GM20000 (cell line): ENCODE measurements around the gene SIGLEC7.

Source experiments
- DNase-seq: peaks from one replicate; pipeline ENCODE4 v3.0.0; 2012; ENCODE audit warnings: low spot score
- TF ChIP-seq, protein P1 (sequence below): IDR thresholded peaks from 2 replicates; pipeline ENCODE4 v1.5.1; 2012; ENCODE audit warnings: mild to moderate bottlenecking, control low read depth; ENCODE audit errors: extremely low read depth, missing control alignments

Gene SIGLEC7

DNA sequence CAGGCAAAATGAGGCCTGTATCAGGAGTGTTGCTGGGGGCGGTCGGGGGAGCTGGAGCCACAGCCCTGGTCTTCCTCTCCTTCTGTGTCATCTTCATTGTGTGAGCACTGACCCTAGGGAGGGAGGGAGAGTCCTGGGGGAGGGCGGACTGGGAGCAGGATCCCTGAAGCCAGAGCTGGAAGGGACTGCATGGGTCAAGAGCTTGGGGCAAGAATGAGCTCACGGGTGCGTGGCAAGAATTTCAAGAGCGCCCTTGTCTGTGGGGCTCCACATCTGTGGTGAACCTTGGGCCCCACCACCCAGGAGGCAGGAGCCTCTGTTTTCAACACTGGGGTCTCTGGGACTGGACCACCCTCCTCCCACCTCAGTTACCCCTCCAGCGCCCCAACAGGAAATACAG, 4.7 kb downstream of the SIGLEC7 start:
- TF ChIP-seq, protein P1, sequence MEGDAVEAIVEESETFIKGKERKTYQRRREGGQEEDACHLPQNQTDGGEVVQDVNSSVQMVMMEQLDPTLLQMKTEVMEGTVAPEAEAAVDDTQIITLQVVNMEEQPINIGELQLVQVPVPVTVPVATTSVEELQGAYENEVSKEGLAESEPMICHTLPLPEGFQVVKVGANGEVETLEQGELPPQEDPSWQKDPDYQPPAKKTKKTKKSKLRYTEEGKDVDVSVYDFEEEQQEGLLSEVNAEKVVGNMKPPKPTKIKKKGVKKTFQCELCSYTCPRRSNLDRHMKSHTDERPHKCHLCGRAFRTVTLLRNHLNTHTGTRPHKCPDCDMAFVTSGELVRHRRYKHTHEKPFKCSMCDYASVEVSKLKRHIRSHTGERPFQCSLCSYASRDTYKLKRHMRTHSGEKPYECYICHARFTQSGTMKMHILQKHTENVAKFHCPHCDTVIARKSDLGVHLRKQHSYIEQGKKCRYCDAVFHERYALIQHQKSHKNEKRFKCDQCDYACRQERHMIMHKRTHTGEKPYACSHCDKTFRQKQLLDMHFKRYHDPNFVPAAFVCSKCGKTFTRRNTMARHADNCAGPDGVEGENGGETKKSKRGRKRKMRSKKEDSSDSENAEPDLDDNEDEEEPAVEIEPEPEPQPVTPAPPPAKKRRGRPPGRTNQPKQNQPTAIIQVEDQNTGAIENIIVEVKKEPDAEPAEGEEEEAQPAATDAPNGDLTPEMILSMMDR, result no peak
- DNase-seq, result no peak

DNA sequence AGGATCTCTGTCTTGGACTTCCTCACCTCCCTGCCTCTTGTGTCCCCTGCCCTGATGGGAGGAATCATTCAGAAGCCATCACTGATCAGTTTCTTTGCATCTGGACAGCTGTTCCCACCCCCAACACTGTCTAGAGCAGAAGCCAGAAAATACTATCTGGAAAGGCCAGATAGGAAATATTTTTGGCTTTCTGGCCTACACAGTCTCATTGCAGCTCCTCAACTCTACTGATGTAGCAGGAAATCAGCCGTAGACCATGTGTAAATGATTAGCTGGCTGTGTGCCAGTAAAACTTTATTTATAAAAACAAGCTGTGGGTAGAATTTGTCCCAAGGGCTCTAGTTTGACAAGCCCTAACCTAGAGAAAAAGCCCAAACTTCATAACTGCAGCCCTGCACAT, 5.6 kb downstream of the SIGLEC7 start:
- DNase-seq, result no peak
- TF ChIP-seq, protein P1, result no peak

DNA sequence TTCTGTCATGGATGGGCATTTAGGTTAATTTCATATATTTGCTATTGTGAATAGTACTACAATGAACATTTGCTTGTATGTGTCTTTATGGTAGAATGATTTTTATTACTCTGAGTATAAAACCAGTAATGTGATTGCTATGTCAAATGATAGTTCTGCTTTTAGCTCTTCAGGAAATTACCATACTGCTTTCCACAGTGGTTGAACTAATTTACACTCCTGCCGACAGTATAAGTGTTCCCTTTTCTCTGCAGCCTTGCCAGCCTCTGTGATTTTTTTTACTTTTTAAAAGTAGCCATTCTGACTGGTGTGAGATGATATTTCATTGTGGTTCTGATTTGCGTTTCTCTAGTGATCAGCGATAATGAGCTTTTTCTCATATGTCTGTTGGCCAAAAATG, 6.5 kb downstream of the SIGLEC7 start:
- DNase-seq, result no peak
- TF ChIP-seq, protein P1, result no peak

DNA sequence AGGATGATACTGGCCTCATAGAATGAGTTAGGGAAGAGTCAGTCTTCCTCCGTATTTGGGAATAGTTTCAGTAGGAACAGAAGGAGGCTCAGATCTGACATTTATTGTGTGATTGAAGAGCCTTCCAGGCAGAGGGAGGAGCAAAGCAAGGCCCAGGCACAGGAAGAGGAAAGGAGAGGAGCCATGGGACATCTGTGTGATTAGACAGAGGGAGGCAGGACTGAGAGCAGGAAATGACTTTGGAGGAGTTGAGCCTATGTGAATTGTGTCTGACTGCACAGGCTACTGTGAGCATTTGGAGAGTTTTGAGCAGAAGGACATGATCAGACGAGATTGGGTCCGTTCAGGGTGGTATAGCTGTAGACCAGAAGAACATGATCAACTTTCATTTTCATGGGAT, 8.5 kb downstream of the SIGLEC7 start:
- TF ChIP-seq, protein P1, result no peak
- DNase-seq, result no peak

DNA sequence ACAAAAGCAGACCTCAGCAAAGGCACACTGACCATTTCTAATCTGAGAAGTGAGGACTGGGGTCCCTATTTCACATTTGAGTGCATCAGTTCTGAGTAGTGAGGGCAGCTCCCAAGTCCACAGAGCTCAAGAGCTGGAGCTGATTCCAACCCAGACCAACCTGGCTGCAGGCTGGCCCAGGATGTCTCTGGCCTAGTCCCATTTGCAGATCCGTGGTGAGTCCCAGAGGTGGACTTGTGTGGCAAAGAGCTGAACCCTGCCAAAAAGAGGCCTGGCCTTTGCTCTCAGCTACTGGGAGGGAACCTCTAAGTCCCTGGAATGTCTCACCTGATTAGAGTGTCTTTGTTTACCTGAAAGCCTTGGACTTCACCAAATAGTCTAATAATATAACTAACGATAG, 14.6 kb downstream of the SIGLEC7 start:
- no peak for DNase-seq
- TF ChIP-seq, protein P1, result no peak

DNA sequence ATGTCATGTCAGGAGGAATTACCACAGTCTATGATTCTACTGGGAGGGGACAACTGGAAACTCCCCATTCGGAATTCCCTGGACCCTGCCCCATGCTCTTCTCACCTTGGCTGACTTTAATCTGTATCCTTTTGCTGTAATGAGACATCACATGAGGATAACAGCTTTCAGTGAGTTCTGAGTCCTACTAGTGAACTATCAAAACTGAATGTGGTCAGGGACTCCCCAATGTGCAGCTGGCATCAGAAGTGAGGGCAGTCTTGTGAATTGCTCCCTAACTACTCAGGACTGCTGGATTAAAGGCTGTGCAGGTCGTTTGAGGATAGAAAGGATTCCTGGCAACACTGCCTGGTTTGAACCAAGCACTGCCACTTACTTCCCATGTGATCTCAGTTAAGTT, 15.2 kb downstream of the SIGLEC7 start:
- DNase-seq, result no peak
- TF ChIP-seq, protein P1, result no peak

DNA sequence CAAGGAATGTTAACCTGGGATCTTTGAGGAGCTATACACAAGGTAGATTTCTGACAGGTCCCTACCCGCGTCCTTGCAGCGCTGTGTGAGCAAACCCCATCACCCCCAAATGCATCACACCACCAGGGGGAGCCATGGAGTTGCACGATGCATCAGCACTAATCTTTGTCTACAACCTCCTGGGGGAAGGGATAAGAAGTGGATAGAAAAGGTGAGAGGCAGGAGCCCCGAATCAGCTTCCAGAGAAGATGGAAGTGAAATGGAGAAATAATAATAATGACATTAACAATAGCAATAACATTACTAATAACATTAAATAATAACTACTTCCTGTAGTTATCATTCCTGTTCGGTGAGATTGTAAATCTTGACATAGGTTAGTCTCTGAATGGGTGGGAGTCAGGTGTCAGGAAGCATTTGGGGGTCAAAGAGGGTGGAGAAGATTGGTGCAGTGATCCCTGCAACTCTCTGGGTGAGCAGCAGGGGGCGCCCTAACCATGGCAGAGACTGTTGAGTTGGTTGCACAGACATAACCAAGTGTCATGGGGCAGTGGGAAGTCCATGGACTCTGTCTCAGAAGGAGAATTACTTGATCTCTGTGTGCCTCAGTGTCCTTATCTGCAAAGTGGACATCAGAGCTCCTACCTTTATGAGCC, 16.5 kb downstream of the SIGLEC7 start:
- TF ChIP-seq, protein P1, result peak; percentile 85
- DNase-seq, result peak; percentile 67
